ENCODE results near the gene S100A3.
A peak's percentile ranks its signal among the peaks of the same experiment; 100 is the strongest.
"Not testable (repeated sequence)": the region's sequence is repeated elsewhere in the genome, so short reads cannot be mapped to it uniquely, and the experiment has no call there.

S100A3 gene

DNA sequence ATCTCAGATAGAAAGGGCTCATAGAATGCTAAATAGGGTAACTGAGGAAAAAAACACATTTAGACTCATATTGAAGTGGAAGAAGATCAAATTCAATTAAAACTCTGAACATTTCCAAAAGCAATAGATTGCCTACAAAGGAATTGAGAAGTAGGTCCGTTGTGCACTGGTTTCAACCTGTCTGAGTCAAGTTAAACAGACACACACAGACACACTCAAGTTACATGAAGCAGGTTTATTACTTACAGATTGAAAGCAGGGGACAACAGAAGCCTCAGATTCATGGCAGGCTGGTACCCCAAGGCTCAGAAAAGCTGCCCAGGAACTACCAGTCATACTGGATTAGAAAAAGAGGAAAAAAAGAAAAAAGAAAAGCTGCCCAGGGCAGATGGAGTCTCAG lies 37.3 kb upstream of the S100A3 start:
- H2BK15ac ChIP-seq (ENCODE audit: low read length): no peak overlapping the region
- no peak overlapping the region for H4K91ac ChIP-seq (ENCODE audit: low read depth, low read length, poor library complexity)
- no peak overlapping the region for H3K4me3 ChIP-seq (ENCODE audit: low read length in 2 of 2)
- H3K9me3 ChIP-seq (replicated peaks in 1 of 2; ENCODE audit: control insufficient read depth in 2 of 2, insufficient read depth in 1 of 2, low read depth in 1 of 2, low read length in 2 of 2): no peaks in the 10 kb centered on the region
- H2BK5ac ChIP-seq (ENCODE audit: low read length): no peak overlapping the region
- H2AFZ ChIP-seq (ENCODE audit: low read length): peak overlapping the region; percentile 75
- H3K27me3 ChIP-seq (ENCODE audit: control insufficient read depth in 3 of 3, insufficient read depth in 3 of 3, low read depth in 1 of 3, low read length in 3 of 3): no peaks in the 10 kb centered on the region
- H3K79me1 ChIP-seq (ENCODE audit: low read depth, low read length): no peaks in the 10 kb centered on the region
- no peak overlapping the region for H4K8ac ChIP-seq (ENCODE audit: low read depth, low read length)
- no peak overlapping the region for H3K27ac ChIP-seq (replicated peaks; ENCODE audit: low read length)
- H3K18ac ChIP-seq (ENCODE audit: low read length): no peak overlapping the region
- DNase-seq (ENCODE audit: low spot score): no peak
- no peak overlapping the region for H2BK120ac ChIP-seq (ENCODE audit: low read depth, low read length)
- whole genome bisulfite sequencing, 2 donors (ENCODE audit: extremely low coverage in 2 of 2, insufficient read length in 2 of 2, insufficient replicate concordance in 1 of 2): no CpG with 5 or more reads among the region's 1 CpG
- H2BK12ac ChIP-seq (ENCODE audit: low read length): no peak overlapping the region
- H3K23ac ChIP-seq (ENCODE audit: low read depth, low read length, poor library complexity): no peak overlapping the region
- no peak overlapping the region for H3K4ac ChIP-seq (ENCODE audit: low read length)
- H3K14ac ChIP-seq (ENCODE audit: low read length): no peak overlapping the region
- H3K4me2 ChIP-seq (ENCODE audit: insufficient read depth, low read length, poor library complexity, severe bottlenecking): no peak overlapping the region
- no peak overlapping the region for H3K9ac ChIP-seq (ENCODE audit: low read depth, low read length, poor library complexity)
- H2AK5ac ChIP-seq (ENCODE audit: low read depth, low read length): no peak overlapping the region
- peaks cover 3 to 4% of the 10 kb centered on the region in 2 donors for H3K4me1 ChIP-seq (ENCODE audit: control insufficient read depth in 2 of 2, insufficient read depth in 1 of 2, low read depth in 1 of 2, low read length in 2 of 2)
- no peaks in the 10 kb centered on the region for H3K36me3 ChIP-seq (replicated peaks in 1 of 2; ENCODE audit: control insufficient read depth in 2 of 2, insufficient read depth in 2 of 2, low read length in 2 of 2)

DNA sequence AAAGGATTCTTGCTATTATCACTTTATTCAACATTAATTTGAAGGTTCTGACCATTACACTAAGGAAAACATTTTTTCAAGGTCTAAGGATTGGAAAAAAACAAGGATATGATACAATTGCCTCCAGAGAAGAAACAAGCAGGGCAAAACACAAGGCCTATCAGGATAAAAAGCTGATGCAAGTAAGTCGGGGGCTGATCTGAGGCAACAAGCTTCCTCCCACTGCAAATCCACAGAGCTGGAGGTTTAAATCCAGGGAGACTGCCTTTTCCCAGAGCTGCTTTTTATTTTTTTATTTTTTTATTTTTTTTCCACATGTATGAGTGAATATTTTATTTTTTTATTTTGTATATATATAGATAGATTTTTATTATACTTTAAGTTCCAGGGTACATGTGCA lies 35.9 kb upstream of the S100A3 start:
- Histone ChIP-seq H3K4me3 (ENCODE audit: low read length in 2 of 2) (no peak overlapping the region), H3K9me3 (replicated peaks in 1 of 2; ENCODE audit: control insufficient read depth in 2 of 2, insufficient read depth in 1 of 2, low read depth in 1 of 2, low read length in 2 of 2) (no peaks in the 10 kb centered on the region), H3K23ac (ENCODE audit: low read depth, low read length, poor library complexity) (no peak overlapping the region), H4K8ac (ENCODE audit: low read depth, low read length) (no peak overlapping the region), H3K4me2 (ENCODE audit: insufficient read depth, low read length, poor library complexity, severe bottlenecking) (no peak overlapping the region), H3K18ac (ENCODE audit: low read length) (no peak overlapping the region), H2BK12ac (ENCODE audit: low read length) (no peak overlapping the region), H3K27me3 (ENCODE audit: control insufficient read depth in 3 of 3, insufficient read depth in 3 of 3, low read depth in 1 of 3, low read length in 3 of 3) (no peaks in the 10 kb centered on the region), H2BK120ac (ENCODE audit: low read depth, low read length) (no peak overlapping the region), H3K79me1 (ENCODE audit: low read depth, low read length) (no peaks in the 10 kb centered on the region), H2BK5ac (ENCODE audit: low read length) (no peak overlapping the region), H2BK15ac (ENCODE audit: low read length) (no peak overlapping the region), H2AK5ac (ENCODE audit: low read depth, low read length) (no peak overlapping the region), H2AFZ (ENCODE audit: low read length) (no peak overlapping the region), H3K14ac (ENCODE audit: low read length) (no peak overlapping the region), H4K91ac (ENCODE audit: low read depth, low read length, poor library complexity) (no peak overlapping the region), H3K4ac (ENCODE audit: low read length) (no peak overlapping the region), H3K27ac (replicated peaks; ENCODE audit: low read length) (no peak overlapping the region), H3K4me1 (ENCODE audit: control insufficient read depth in 2 of 2, insufficient read depth in 1 of 2, low read depth in 1 of 2, low read length in 2 of 2) (peaks cover 3 to 4% of the 10 kb centered on the region in 2 donors), H3K9ac (ENCODE audit: low read depth, low read length, poor library complexity) (no peak overlapping the region), H3K36me3 (replicated peaks in 1 of 2; ENCODE audit: control insufficient read depth in 2 of 2, insufficient read depth in 2 of 2, low read length in 2 of 2) (no peaks in the 10 kb centered on the region)
- DNase-seq (ENCODE audit: low spot score): no peak
- WGBS, 2 donors (ENCODE audit: extremely low coverage in 2 of 2, insufficient read length in 2 of 2, insufficient replicate concordance in 1 of 2): no CpG with 5 or more reads among the region's 1 CpG

DNA sequence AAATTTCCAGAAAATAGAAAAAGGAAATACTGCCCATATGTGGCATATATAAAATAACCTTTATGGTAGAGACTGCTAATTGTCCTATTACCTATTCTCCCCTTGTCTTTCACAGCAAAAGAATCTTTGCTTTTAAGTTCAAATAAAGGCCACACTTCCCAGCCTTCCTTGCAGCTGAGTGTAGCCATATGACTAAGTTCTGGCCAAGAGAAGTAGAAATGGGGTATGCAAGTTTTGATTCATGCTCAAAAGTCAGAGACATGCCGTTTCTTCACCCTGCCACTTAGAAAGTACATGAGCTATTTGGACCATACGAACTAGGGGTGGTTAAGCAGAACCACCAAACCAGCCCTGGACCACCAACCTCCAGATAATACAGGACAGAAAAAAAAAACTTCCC lies 34.9 kb upstream of the S100A3 start:
- no peak overlapping the region for H3K23ac ChIP-seq (ENCODE audit: low read depth, low read length, poor library complexity)
- no peak overlapping the region for H3K9ac ChIP-seq (ENCODE audit: low read depth, low read length, poor library complexity)
- H3K36me3 ChIP-seq (replicated peaks in 1 of 2; ENCODE audit: control insufficient read depth in 2 of 2, insufficient read depth in 2 of 2, low read length in 2 of 2): no peaks in the 10 kb centered on the region
- no peaks in the 10 kb centered on the region for H3K79me1 ChIP-seq (ENCODE audit: low read depth, low read length)
- no peak overlapping the region for H3K27ac ChIP-seq (replicated peaks; ENCODE audit: low read length)
- H3K4me3 ChIP-seq (ENCODE audit: low read length in 2 of 2): no peak overlapping the region
- no peak overlapping the region for H3K4me2 ChIP-seq (ENCODE audit: insufficient read depth, low read length, poor library complexity, severe bottlenecking)
- no peak overlapping the region for H2BK5ac ChIP-seq (ENCODE audit: low read length)
- H4K91ac ChIP-seq (ENCODE audit: low read depth, low read length, poor library complexity): no peak overlapping the region
- H2BK15ac ChIP-seq (ENCODE audit: low read length): no peak overlapping the region
- WGBS, 2 donors (ENCODE audit: extremely low coverage in 2 of 2, insufficient read length in 2 of 2, insufficient replicate concordance in 1 of 2): no CpG with 5 or more reads among the region's 2 CpGs
- no peak overlapping the region for H4K8ac ChIP-seq (ENCODE audit: low read depth, low read length)
- no peak for DNase-seq (ENCODE audit: low spot score)
- no peak overlapping the region for H2AK5ac ChIP-seq (ENCODE audit: low read depth, low read length)
- H2BK120ac ChIP-seq (ENCODE audit: low read depth, low read length): no peak overlapping the region
- no peaks in the 10 kb centered on the region for H3K27me3 ChIP-seq (ENCODE audit: control insufficient read depth in 3 of 3, insufficient read depth in 3 of 3, low read depth in 1 of 3, low read length in 3 of 3)
- H3K9me3 ChIP-seq (replicated peaks in 1 of 2; ENCODE audit: control insufficient read depth in 2 of 2, insufficient read depth in 1 of 2, low read depth in 1 of 2, low read length in 2 of 2): no peaks in the 10 kb centered on the region
- H3K18ac ChIP-seq (ENCODE audit: low read length): no peak overlapping the region
- H3K4ac ChIP-seq (ENCODE audit: low read length): no peak overlapping the region
- H2AFZ ChIP-seq (ENCODE audit: low read length): peak overlapping the region; percentile 23
- no peak overlapping the region for H2BK12ac ChIP-seq (ENCODE audit: low read length)
- peaks cover 5 to 7% of the 10 kb centered on the region in 2 donors for H3K4me1 ChIP-seq (ENCODE audit: control insufficient read depth in 2 of 2, insufficient read depth in 1 of 2, low read depth in 1 of 2, low read length in 2 of 2)
- H3K14ac ChIP-seq (ENCODE audit: low read length): no peak overlapping the region

DNA sequence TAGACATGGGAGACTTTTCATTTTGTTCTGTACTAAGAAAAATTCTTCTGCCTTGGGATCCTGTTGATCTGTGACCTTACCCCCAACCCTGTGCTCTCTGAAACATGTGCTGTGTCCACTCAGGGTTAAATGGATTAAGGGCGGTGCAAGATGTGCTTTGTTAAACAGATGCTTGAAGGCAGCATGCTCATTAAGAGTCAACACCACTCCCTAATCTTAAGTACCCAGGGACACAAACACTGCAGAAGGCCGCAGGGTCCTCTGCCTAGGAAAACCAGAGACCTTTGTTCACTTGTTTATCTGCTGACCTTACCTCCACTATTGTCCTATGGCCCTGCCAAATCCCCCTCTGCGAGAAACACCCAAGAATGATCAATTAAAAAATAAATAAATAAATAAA lies 34.5 kb upstream of the S100A3 start:
- H2AFZ ChIP-seq (ENCODE audit: low read length): not testable (repeated sequence)

More for the DNA sequence above, 34.5 kb upstream of the S100A3 start:
- not testable (repeated sequence) for H3K27ac ChIP-seq (replicated peaks; ENCODE audit: low read length); DNase-seq (ENCODE audit: low spot score); H4K91ac ChIP-seq (ENCODE audit: low read depth, low read length, poor library complexity); H2BK15ac ChIP-seq (ENCODE audit: low read length); H3K4me2 ChIP-seq (ENCODE audit: insufficient read depth, low read length, poor library complexity, severe bottlenecking); H2BK5ac ChIP-seq (ENCODE audit: low read length); H2BK120ac ChIP-seq (ENCODE audit: low read depth, low read length); H3K27me3 ChIP-seq (ENCODE audit: control insufficient read depth in 3 of 3, insufficient read depth in 3 of 3, low read depth in 1 of 3, low read length in 3 of 3); H3K4me3 ChIP-seq (ENCODE audit: low read length in 2 of 2); H3K36me3 ChIP-seq (replicated peaks in 1 of 2; ENCODE audit: control insufficient read depth in 2 of 2, insufficient read depth in 2 of 2, low read length in 2 of 2); H4K8ac ChIP-seq (ENCODE audit: low read depth, low read length); H3K4ac ChIP-seq (ENCODE audit: low read length); H3K18ac ChIP-seq (ENCODE audit: low read length); H2AK5ac ChIP-seq (ENCODE audit: low read depth, low read length); H3K23ac ChIP-seq (ENCODE audit: low read depth, low read length, poor library complexity); H3K14ac ChIP-seq (ENCODE audit: low read length); H3K9ac ChIP-seq (ENCODE audit: low read depth, low read length, poor library complexity); H3K79me1 ChIP-seq (ENCODE audit: low read depth, low read length); H3K9me3 ChIP-seq (replicated peaks in 1 of 2; ENCODE audit: control insufficient read depth in 2 of 2, insufficient read depth in 1 of 2, low read depth in 1 of 2, low read length in 2 of 2); H2BK12ac ChIP-seq (ENCODE audit: low read length)
- peaks cover 8 to 11% of the 10 kb centered on the region in 2 donors for H3K4me1 ChIP-seq (ENCODE audit: control insufficient read depth in 2 of 2, insufficient read depth in 1 of 2, low read depth in 1 of 2, low read length in 2 of 2)
- WGBS, 2 donors (ENCODE audit: extremely low coverage in 2 of 2, insufficient read length in 2 of 2, insufficient replicate concordance in 1 of 2): no CpG with 5 or more reads among the region's 3 CpGs

Data from neuronal stem cell (in vitro differentiated cells).